Prostate gland (tissue), 2 donors: ENCODE results near the gene KCNQ1. TPM values are rescaled to one million over a fixed set of nuclear protein-coding genes. Genes with fewer than 3 reads are reported as not detected.

ENCODE experiments used
- DNase-seq: peaks from one replicate; pipeline ENCODE4 v3.0.0-alpha.2; 2019; ENCODE audit warnings: low spot score
- H3K27ac ChIP-seq, 2 donors: fragments of 200-600 bp; sonication (generic); 2 replicates each; pipeline ENCODE4 v1.5.1; 2017 to 2019
- H3K27me3 ChIP-seq: fragments of 200-600 bp; sonication (generic); replicated peaks from 2 replicates; pipeline ENCODE4 v1.5.1; 2019; ENCODE audit not compliant: insufficient read depth
- H3K36me3 ChIP-seq, 2 donors: fragments of 200-600 bp; sonication (generic); 1 replicate in 1 of 2; 2 replicates in 1 of 2; pipeline versions ENCODE4 v1.5.1 to v1.8.1; 2017 to 2019
- H3K4me1 ChIP-seq: fragments of 200-600 bp; sonication (generic); replicated peaks from 2 replicates; pipeline ENCODE4 v1.5.1; 2019
- H3K4me3 ChIP-seq, 2 donors: fragments of 200-600 bp; sonication (generic); 2 replicates each; pipeline ENCODE4 v1.5.1; 2017 to 2019
- H3K9me3 ChIP-seq: fragments of 200-600 bp; sonication (generic); 2 replicates; pipeline ENCODE4 v1.5.1; 2017
- CTCF ChIP-seq, 4 experiments: fragments of 200-600 bp in 2 of 4; fragments of 450-650 bp in 2 of 4; sonication (generic) in 2 of 4; IDR thresholded peaks; 1 replicate in 3 of 4; 2 replicates in 1 of 4; pipeline ENCODE4 v1.5.1; 2016 to 2019; ENCODE audit warnings: antibody characterized with exemption in 4 of 4, mild to moderate bottlenecking in 2 of 4, moderate library complexity in 2 of 4
- POLR2A ChIP-seq: fragments of 450-650 bp; IDR thresholded peaks from one replicate; pipeline ENCODE4 v1.6.1; 2016; ENCODE audit warnings: antibody characterized with exemption, mild to moderate bottlenecking
- POLR2AphosphoS5 ChIP-seq: sonication (generic); formaldehyde crosslinking; IDR thresholded peaks from one replicate; pipeline ENCODE4 v1.6.1; 2017; ENCODE audit warnings: antibody characterized with exemption
- WGBS: methylation state at CpG from one replicate; pipeline ENCODE4 v1.1.5; 2018; 5-methylcytosine and 5-hydroxymethylcytosine counted together
- intact Hi-C: fragments of 100-400 bp; cut with DNase I; formaldehyde crosslinking; loops from one replicate; pipeline ENCODE4 v1.14.2; 2022
- total RNA-seq, 2 donors: library from RNA; depleted of rRNA; stranded (reverse); fragments of >200 nt; gene quantifications; one replicate each; pipeline ENCODE4 v1.1.0, GENCODE V29; 2016

KCNQ1 gene
- total RNA-seq, 2 donors from 2014 or later: 10.0 to 33.8 TPM

- peak; percentile 78 for TF ChIP-seq POLR2AphosphoS5
- TF ChIP-seq POLR2A: no peak
- no peak overlapping the region for H3K4me3 ChIP-seq
- peaks cover 7% of the 10 kb centered on the region for H3K4me1 ChIP-seq
- WGBS: 64% methylated on average over 45 of the region's 45 CpGs
- H3K27ac ChIP-seq: peak overlapping the region; percentile 40 to 52
- intact Hi-C loops: no loop called here
- no peaks in the 10 kb centered on the region for H3K9me3 ChIP-seq
- H3K36me3 ChIP-seq: no peaks in the 10 kb centered on the region
- no peaks in the 10 kb centered on the region for H3K27me3 ChIP-seq
- DNase-seq: peak; percentile 71
These were observed 130.0 kb downstream of the KCNQ1 start for GRCh38 chr11:2574553-2575535.

GRCh38 chr11:2575591-2576051 lies 130.8 kb downstream of the KCNQ1 start:
- 94% methylated on average over 17 of the region's 17 CpGs for WGBS
- DNase-seq: no peak
- no peaks in the 10 kb centered on the region for H3K36me3 ChIP-seq
- intact Hi-C loops: no loop called here
- H3K4me3 ChIP-seq: no peak overlapping the region
- H3K4me1 ChIP-seq: peaks cover 7% of the 10 kb centered on the region
- TF ChIP-seq CTCF (IDR thresholded peaks at IDR 0.05) (no peak), POLR2AphosphoS5 (no peak), POLR2A (no peak)
- no peaks in the 10 kb centered on the region for H3K27me3 ChIP-seq
- H3K9me3 ChIP-seq: no peaks in the 10 kb centered on the region
- peak overlapping the region; percentile 29 to 52 for H3K27ac ChIP-seq

GRCh38 chr11:2576111-2576510 lies 131.3 kb downstream of the KCNQ1 start:
- no peak overlapping the region for H3K4me3 ChIP-seq
- WGBS: 96% methylated on average over 15 of the region's 15 CpGs
- H3K4me1 ChIP-seq: peaks cover 7% of the 10 kb centered on the region
- no peaks in the 10 kb centered on the region for H3K36me3 ChIP-seq
- H3K27me3 ChIP-seq: no peaks in the 10 kb centered on the region
- DNase-seq: no peak
- H3K9me3 ChIP-seq: no peaks in the 10 kb centered on the region
- no peak overlapping the region for H3K27ac ChIP-seq
- TF ChIP-seq CTCF (IDR thresholded peaks at IDR 0.05) (no peak), POLR2A (no peak), POLR2AphosphoS5 (no peak)
- intact Hi-C loops: no loop called here

- 91% methylated on average over 10 of the region's 15 CpGs for WGBS
- Histone ChIP-seq H3K9me3 (no peaks in the 10 kb centered on the region), H3K27ac (no peak overlapping the region), H3K27me3 (no peaks in the 10 kb centered on the region), H3K4me3 (no peak overlapping the region), H3K36me3 (no peaks in the 10 kb centered on the region), H3K4me1 (peaks cover 7% of the 10 kb centered on the region)
- intact Hi-C loops: no loop called here
- no peak for DNase-seq
- TF ChIP-seq CTCF (IDR thresholded peaks at IDR 0.05) (no peak), POLR2AphosphoS5 (no peak), POLR2A (no peak)
These were observed 131.7 kb downstream of the KCNQ1 start for GRCh38 chr11:2576549-2576948.

- intact Hi-C loops: no loop called here
- Histone ChIP-seq H3K27me3 (no peaks in the 10 kb centered on the region), H3K9me3 (no peaks in the 10 kb centered on the region), H3K36me3 (no peaks in the 10 kb centered on the region), H3K27ac (no peak overlapping the region), H3K4me3 (no peak overlapping the region), H3K4me1 (peaks cover 7% of the 10 kb centered on the region)
- TF ChIP-seq POLR2AphosphoS5 (no peak), CTCF (IDR thresholded peaks at IDR 0.05) (no peak), POLR2A (no peak)
- WGBS: 86% methylated on average over 28 of the region's 33 CpGs
- DNase-seq: no peak
These were observed 132.5 kb downstream of the KCNQ1 start for GRCh38 chr11:2577031-2577990.
